ENCODE measurements around the gene SLC39A3.

The SLC39A3 gene

GRCh38 chr19:2761876-2762782 lies 22.3 kb upstream of the SLC39A3 start:
- Mint-ChIP-seq H3K27ac (no peak overlapping the region), H3K4me1 (ENCODE audit: low read depth) (no peaks in the 10 kb centered on the region), H3K4me3 (no peak overlapping the region), H3K27me3 (no peaks in the 10 kb centered on the region), H3K9me3 (no peaks in the 10 kb centered on the region), H3K36me3 (ENCODE audit: low read depth) (peaks cover 100% of the 10 kb centered on the region)
- intact Hi-C loops (cut with micrococcal nuclease) = no loop called here

- peaks cover 100% of the 10 kb centered on the region for H3K36me3 Mint-ChIP-seq (ENCODE audit: low read depth)
- H3K9me3 Mint-ChIP-seq = no peaks in the 10 kb centered on the region
- no peaks in the 10 kb centered on the region for H3K4me1 Mint-ChIP-seq (ENCODE audit: low read depth)
- H3K27ac Mint-ChIP-seq = no peak overlapping the region
- intact Hi-C loops (cut with micrococcal nuclease) = no loop called here
- no peaks in the 10 kb centered on the region for H3K27me3 Mint-ChIP-seq
- H3K4me3 Mint-ChIP-seq = no peak overlapping the region
Observed at GRCh38 chr19:2761309-2761677, 21.5 kb upstream of the SLC39A3 start.

- Mint-ChIP-seq H3K27me3 (no peaks in the 10 kb centered on the region), H3K4me3 (no peak overlapping the region), H3K4me1 (ENCODE audit: low read depth) (no peaks in the 10 kb centered on the region), H3K36me3 (ENCODE audit: low read depth) (peaks cover 100% of the 10 kb centered on the region), H3K9me3 (no peaks in the 10 kb centered on the region), H3K27ac (no peak overlapping the region)
- intact Hi-C loops (cut with micrococcal nuclease) = no loop called here
Observed at GRCh38 chr19:2759965-2760364, 20.1 kb upstream of the SLC39A3 start.

GRCh38 chr19:2759362-2759761 lies 19.5 kb upstream of the SLC39A3 start:
- Mint-ChIP-seq H3K36me3 (ENCODE audit: low read depth) (peaks cover 100% of the 10 kb centered on the region), H3K4me3 (no peak overlapping the region), H3K9me3 (no peaks in the 10 kb centered on the region), H3K4me1 (ENCODE audit: low read depth) (no peaks in the 10 kb centered on the region), H3K27ac (no peak overlapping the region), H3K27me3 (no peaks in the 10 kb centered on the region)
- intact Hi-C loops (cut with micrococcal nuclease) = no loop called here

GRCh38 chr19:2758601-2759313 lies 18.9 kb upstream of the SLC39A3 start:
- Mint-ChIP-seq H3K36me3 (ENCODE audit: low read depth) (peaks cover 100% of the 10 kb centered on the region), H3K4me3 (no peak overlapping the region), H3K27me3 (no peaks in the 10 kb centered on the region), H3K9me3 (no peaks in the 10 kb centered on the region), H3K4me1 (ENCODE audit: low read depth) (no peaks in the 10 kb centered on the region), H3K27ac (no peak overlapping the region)
- intact Hi-C loops (cut with micrococcal nuclease) = no loop called here

- Mint-ChIP-seq H3K27me3 (no peaks in the 10 kb centered on the region), H3K4me3 (no peak overlapping the region), H3K9me3 (no peaks in the 10 kb centered on the region), H3K4me1 (ENCODE audit: low read depth) (no peaks in the 10 kb centered on the region), H3K36me3 (ENCODE audit: low read depth) (peaks cover 95% of the 10 kb centered on the region), H3K27ac (no peak overlapping the region)
- intact Hi-C loops (cut with micrococcal nuclease) = no loop called here
Observed at GRCh38 chr19:2756921-2757881, 17.4 kb upstream of the SLC39A3 start.

- Mint-ChIP-seq H3K4me1 (ENCODE audit: low read depth) (peaks cover under 1% of the 10 kb centered on the region), H3K27me3 (no peaks in the 10 kb centered on the region), H3K4me3 (no peak overlapping the region), H3K27ac (no peak overlapping the region), H3K36me3 (ENCODE audit: low read depth) (peaks cover 87% of the 10 kb centered on the region), H3K9me3 (no peaks in the 10 kb centered on the region)
- intact Hi-C loops (cut with micrococcal nuclease) = no loop called here
Observed at GRCh38 chr19:2756477-2756876, 16.7 kb upstream of the SLC39A3 start.

GRCh38 chr19:2755811-2756210 lies 16.0 kb upstream of the SLC39A3 start:
- no peaks in the 10 kb centered on the region for H3K9me3 Mint-ChIP-seq
- no peak overlapping the region for H3K4me3 Mint-ChIP-seq
- H3K36me3 Mint-ChIP-seq (ENCODE audit: low read depth) = peaks cover 81% of the 10 kb centered on the region
- no peaks in the 10 kb centered on the region for H3K27me3 Mint-ChIP-seq
- intact Hi-C loops (cut with micrococcal nuclease) = no loop called here
- H3K27ac Mint-ChIP-seq = no peak overlapping the region
- H3K4me1 Mint-ChIP-seq (ENCODE audit: low read depth) = peaks cover 7% of the 10 kb centered on the region

GRCh38 chr19:2755448-2755705 lies 15.6 kb upstream of the SLC39A3 start:
- Mint-ChIP-seq H3K27me3 (no peaks in the 10 kb centered on the region), H3K4me1 (ENCODE audit: low read depth) (peaks cover 12% of the 10 kb centered on the region), H3K4me3 (no peak overlapping the region), H3K27ac (no peak overlapping the region), H3K36me3 (ENCODE audit: low read depth) (peaks cover 76% of the 10 kb centered on the region), H3K9me3 (no peaks in the 10 kb centered on the region)
- intact Hi-C loops (cut with micrococcal nuclease) = no loop called here

GRCh38 chr19:2754659-2755447 lies 15.0 kb upstream of the SLC39A3 start:
- Mint-ChIP-seq H3K4me3 (no peak overlapping the region), H3K4me1 (ENCODE audit: low read depth) (peaks cover 13% of the 10 kb centered on the region), H3K27me3 (no peaks in the 10 kb centered on the region), H3K9me3 (no peaks in the 10 kb centered on the region), H3K27ac (no peak overlapping the region), H3K36me3 (ENCODE audit: low read depth) (peaks cover 71% of the 10 kb centered on the region)
- intact Hi-C loops (cut with micrococcal nuclease) = no loop called here

- Mint-ChIP-seq H3K4me1 (ENCODE audit: low read depth) (peaks cover 13% of the 10 kb centered on the region), H3K9me3 (no peaks in the 10 kb centered on the region), H3K27ac (no peak overlapping the region), H3K36me3 (ENCODE audit: low read depth) (peaks cover 37% of the 10 kb centered on the region), H3K27me3 (peaks cover 7% of the 10 kb centered on the region), H3K4me3 (no peak overlapping the region)
- intact Hi-C loops (cut with micrococcal nuclease) = no loop called here
Observed at GRCh38 chr19:2751438-2751830, 11.6 kb upstream of the SLC39A3 start.

- no peak overlapping the region for H3K27ac Mint-ChIP-seq
- H3K27me3 Mint-ChIP-seq = peaks cover 10% of the 10 kb centered on the region
- H3K4me1 Mint-ChIP-seq (ENCODE audit: low read depth) = peaks cover 13% of the 10 kb centered on the region
- no peak overlapping the region for H3K4me3 Mint-ChIP-seq
- intact Hi-C loops (cut with micrococcal nuclease) = no loop called here
- H3K9me3 Mint-ChIP-seq = no peaks in the 10 kb centered on the region
- H3K36me3 Mint-ChIP-seq (ENCODE audit: low read depth) = peaks cover 32% of the 10 kb centered on the region
Observed at GRCh38 chr19:2750808-2751437, 11.1 kb upstream of the SLC39A3 start.

GRCh38 chr19:2747349-2747748 lies 7.5 kb upstream of the SLC39A3 start:
- intact Hi-C loops (cut with micrococcal nuclease) = no loop called here
- no peak overlapping the region for H3K4me3 Mint-ChIP-seq
- H3K36me3 Mint-ChIP-seq (ENCODE audit: low read depth) = no peaks in the 10 kb centered on the region
- no peaks in the 10 kb centered on the region for H3K9me3 Mint-ChIP-seq
- H3K4me1 Mint-ChIP-seq (ENCODE audit: low read depth) = peaks cover 13% of the 10 kb centered on the region
- H3K27ac Mint-ChIP-seq = no peak overlapping the region
- H3K27me3 Mint-ChIP-seq = peaks cover 26% of the 10 kb centered on the region
